ENCODE measurements around the gene ABCA1.

DNA sequence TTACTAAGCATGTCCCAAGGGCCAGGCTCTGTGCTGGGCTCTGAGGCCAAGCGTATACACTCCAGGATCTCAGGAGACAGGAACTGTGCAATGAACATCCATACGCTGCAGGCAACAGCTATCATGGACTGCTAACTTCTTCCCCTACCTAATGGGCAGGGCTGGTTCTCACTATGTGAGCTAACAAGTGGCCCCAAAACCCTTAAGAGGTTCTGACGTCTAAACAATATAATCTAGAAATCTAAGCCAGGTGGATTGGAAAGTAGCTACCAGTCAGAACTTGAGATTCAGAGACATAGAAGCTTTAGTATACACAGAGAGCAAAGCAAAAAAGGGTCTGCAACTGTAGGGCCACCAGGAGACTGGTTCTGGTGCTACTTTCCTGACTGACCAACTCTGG, 27.6 kb downstream of the ABCA1 start:
- TF ChIP-seq CTCF (IDR thresholded peaks at IDR 0.05): no peak
- no peak for TF ChIP-seq POLR2A (IDR thresholded peaks at IDR 0.05)
